Vagina (tissue), 2 donors: ENCODE measurements around the gene TERT. TPM values are rescaled to one million over a fixed set of nuclear protein-coding genes. Genes with fewer than 3 reads are reported as not detected.

Experiments used
- DNase-seq, 2 donors: peaks; one replicate each; pipeline ENCODE4 v3.0.0-alpha.2; 2017; ENCODE audit errors: extremely low spot score in 2 of 2
- H3K27ac ChIP-seq: fragments of 200-600 bp; sonication (generic); one replicate; pipeline ENCODE4 v1.5.1; 2019
- H3K27me3 ChIP-seq: fragments of 200-600 bp; sonication (generic); one replicate; pipeline ENCODE4 v1.5.1; 2019
- H3K36me3 ChIP-seq, 2 donors: fragments of 200-600 bp; sonication (generic); one replicate each; pipeline ENCODE4 v1.5.1; 2017 to 2019
- H3K4me1 ChIP-seq: fragments of 200-600 bp; sonication (generic); one replicate; pipeline ENCODE4 v1.5.1; 2019
- H3K4me3 ChIP-seq, 2 donors: fragments of 200-600 bp; sonication (generic); 1 replicate in 1 of 2; 2 replicates in 1 of 2; pipeline ENCODE4 v1.5.1; 2016 to 2019
- H3K9me3 ChIP-seq: fragments of 200-600 bp; sonication (generic); one replicate; pipeline ENCODE4 v1.5.1; 2019
- POLR2A ChIP-seq, 2 donors: fragments of 450-650 bp; IDR thresholded peaks; one replicate each; pipeline ENCODE4 v1.6.1; 2017; ENCODE audit warnings: antibody characterized with exemption in 2 of 2, mild to moderate bottlenecking in 2 of 2, moderate library complexity in 2 of 2
- POLR2AphosphoS5 ChIP-seq, 2 donors: sonication (generic); formaldehyde crosslinking; IDR thresholded peaks; one replicate each; pipeline ENCODE4 v1.9.0; 2017; ENCODE audit warnings: antibody characterized with exemption in 2 of 2, mild to moderate bottlenecking in 2 of 2, low read depth in 1 of 2; ENCODE audit not compliant: insufficient read depth in 1 of 2
- intact Hi-C: fragments of 100-400 bp; cut with DNase I; formaldehyde crosslinking; loops from one replicate; pipeline ENCODE4 v1.15.1; 2023
- total RNA-seq: library from RNA; depleted of rRNA; stranded (reverse); fragments of >200 nt; gene quantifications from one replicate; pipeline ENCODE4 v1.2.3, GENCODE V29; 2016
- TF ChIP-seq, protein P1 (sequence below), 3 experiments: fragments of 450-650 bp in 2 of 3; fragments of 200-600 bp in 1 of 3; sonication (generic) in 1 of 3; IDR thresholded peaks; one replicate each; pipeline ENCODE4 v1.5.1; 2017 to 2019; ENCODE audit warnings: antibody characterized with exemption in 3 of 3, mild to moderate bottlenecking in 2 of 3, moderate library complexity in 2 of 3

TERT gene
- total RNA-seq, 1 donor from 2014 or later = not detected

DNA sequence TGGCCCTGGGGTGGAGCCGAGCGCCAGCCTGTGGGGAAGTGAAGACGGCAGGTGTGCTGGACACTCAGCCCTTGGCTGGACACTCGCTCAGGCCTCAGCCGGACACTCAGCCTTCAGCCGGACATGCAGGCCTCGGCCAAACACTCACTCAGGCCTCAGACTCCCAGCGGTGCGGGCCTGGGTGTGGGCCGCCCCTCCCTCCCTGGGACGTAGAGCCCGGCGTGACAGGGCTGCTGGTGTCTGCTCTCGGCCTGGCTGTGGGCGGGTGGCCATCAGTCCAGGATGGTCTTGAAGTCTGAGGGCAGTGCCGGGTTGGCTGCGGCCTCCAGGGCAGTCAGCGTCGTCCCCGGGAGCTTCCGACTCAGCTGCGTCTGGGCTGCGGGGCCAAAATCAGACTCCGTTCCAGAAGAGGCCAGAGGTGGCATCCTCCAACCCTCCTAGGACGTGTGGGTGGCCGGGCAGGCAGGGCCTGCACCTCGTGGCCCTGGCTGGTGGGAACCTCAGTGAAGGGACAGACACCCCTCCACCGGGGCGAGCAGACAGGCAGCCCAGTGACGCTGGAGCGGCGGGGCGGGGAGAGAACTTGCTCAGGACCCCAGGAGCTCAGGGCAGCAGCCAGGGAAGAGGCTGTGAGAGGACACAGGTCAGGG, 41.3 kb downstream of the TERT start:
- no peaks in the 10 kb centered on the region for H3K4me1 ChIP-seq
- TF ChIP-seq POLR2A (IDR thresholded peaks at IDR 0.05) (no peak), POLR2AphosphoS5 (IDR thresholded peaks at IDR 0.05; ENCODE audit: insufficient read depth in 1 of 2, low read depth in 1 of 2) (no peak)
- TF ChIP-seq, protein P1, sequence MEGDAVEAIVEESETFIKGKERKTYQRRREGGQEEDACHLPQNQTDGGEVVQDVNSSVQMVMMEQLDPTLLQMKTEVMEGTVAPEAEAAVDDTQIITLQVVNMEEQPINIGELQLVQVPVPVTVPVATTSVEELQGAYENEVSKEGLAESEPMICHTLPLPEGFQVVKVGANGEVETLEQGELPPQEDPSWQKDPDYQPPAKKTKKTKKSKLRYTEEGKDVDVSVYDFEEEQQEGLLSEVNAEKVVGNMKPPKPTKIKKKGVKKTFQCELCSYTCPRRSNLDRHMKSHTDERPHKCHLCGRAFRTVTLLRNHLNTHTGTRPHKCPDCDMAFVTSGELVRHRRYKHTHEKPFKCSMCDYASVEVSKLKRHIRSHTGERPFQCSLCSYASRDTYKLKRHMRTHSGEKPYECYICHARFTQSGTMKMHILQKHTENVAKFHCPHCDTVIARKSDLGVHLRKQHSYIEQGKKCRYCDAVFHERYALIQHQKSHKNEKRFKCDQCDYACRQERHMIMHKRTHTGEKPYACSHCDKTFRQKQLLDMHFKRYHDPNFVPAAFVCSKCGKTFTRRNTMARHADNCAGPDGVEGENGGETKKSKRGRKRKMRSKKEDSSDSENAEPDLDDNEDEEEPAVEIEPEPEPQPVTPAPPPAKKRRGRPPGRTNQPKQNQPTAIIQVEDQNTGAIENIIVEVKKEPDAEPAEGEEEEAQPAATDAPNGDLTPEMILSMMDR (IDR thresholded peaks at IDR 0.05) = no peak
- no peaks in the 10 kb centered on the region for H3K9me3 ChIP-seq
- H3K36me3 ChIP-seq = no peaks in the 10 kb centered on the region
- H3K27me3 ChIP-seq = no peaks in the 10 kb centered on the region
- no peak overlapping the region for H3K27ac ChIP-seq
- intact Hi-C loops = no loop called here
- DNase-seq = no peak
- no peak overlapping the region for H3K4me3 ChIP-seq

DNA sequence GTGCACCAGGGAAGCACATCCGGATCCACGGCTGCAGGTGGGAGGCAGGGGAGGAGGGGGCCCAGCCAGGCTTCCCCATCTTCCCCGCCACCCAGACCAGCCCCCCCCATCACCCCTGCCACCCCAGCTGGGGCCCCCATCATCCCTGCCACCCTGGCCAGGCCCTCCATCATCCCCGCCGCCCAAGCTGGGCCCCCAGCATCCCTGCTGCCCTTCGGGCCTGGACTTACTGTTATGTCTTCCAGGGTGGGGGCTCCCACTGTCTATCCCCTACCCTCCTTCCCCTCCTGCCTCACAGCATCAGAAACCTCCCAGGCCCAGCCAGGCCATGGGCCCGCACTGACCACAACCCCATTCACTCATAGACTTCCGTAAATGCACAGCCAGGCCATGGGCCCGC, 42.2 kb downstream of the TERT start:
- H3K9me3 ChIP-seq = no peaks in the 10 kb centered on the region
- TF ChIP-seq POLR2A (IDR thresholded peaks at IDR 0.05) (no peak), POLR2AphosphoS5 (IDR thresholded peaks at IDR 0.05; ENCODE audit: insufficient read depth in 1 of 2, low read depth in 1 of 2) (no peak)
- H3K36me3 ChIP-seq = no peaks in the 10 kb centered on the region
- DNase-seq = no peak
- no peaks in the 10 kb centered on the region for H3K4me1 ChIP-seq
- H3K27me3 ChIP-seq = no peaks in the 10 kb centered on the region
- intact Hi-C loops = no loop called here
- H3K27ac ChIP-seq = no peak overlapping the region
- H3K4me3 ChIP-seq = no peak overlapping the region

DNA sequence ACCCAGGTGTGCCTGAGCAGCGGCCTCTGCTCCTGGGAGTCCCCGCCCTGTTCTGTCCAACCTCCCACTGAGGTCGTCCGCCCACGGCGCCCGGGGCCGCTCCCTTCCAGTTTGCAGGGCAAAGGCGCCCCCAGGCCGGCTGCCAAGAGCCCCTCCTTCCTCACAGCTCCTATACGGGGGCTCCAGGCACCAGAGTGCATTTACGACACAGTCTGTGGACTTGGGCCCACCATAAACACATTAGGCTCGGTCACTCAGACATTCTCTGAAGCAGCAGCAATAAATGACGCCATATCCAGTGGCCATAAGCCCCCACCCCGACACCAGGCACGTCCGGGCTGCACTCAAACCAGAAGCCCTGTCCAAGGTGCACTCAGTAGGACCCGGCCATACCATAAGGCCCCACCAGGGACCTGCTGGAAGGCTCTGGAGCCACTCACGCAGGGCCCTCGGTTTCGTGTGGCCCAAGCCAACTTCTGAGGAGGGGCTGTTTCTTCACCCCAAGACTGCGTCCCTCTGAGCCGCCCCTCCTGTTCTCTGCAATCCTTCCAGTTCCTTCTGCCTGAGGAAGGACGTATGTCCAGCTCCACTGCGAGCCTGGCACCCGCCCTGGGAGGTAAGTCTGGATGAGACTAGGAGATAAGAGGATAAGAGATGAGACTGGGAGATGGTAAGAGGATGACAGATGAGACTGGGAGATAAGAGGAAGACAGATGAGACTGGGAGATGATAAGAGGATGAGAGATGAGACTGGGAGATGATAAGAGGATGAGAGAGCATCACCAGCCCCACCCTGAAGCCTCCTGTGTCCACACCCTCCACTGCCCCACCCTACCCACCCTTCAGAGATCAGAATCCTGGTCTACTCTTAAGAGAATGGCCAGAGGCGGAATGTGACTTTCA, 42.9 kb downstream of the TERT start:
- Histone ChIP-seq H3K4me3 (no peak overlapping the region), H3K27me3 (no peaks in the 10 kb centered on the region), H3K27ac (no peak overlapping the region), H3K36me3 (no peaks in the 10 kb centered on the region), H3K4me1 (no peaks in the 10 kb centered on the region), H3K9me3 (no peaks in the 10 kb centered on the region)
- DNase-seq = no peak
- TF ChIP-seq POLR2AphosphoS5 (IDR thresholded peaks at IDR 0.05; ENCODE audit: insufficient read depth in 1 of 2, low read depth in 1 of 2) (no peak), POLR2A (IDR thresholded peaks at IDR 0.05) (no peak)
- TF ChIP-seq, protein P1 (IDR thresholded peaks at IDR 0.05) = no peak
- intact Hi-C loops = no loop called here

DNA sequence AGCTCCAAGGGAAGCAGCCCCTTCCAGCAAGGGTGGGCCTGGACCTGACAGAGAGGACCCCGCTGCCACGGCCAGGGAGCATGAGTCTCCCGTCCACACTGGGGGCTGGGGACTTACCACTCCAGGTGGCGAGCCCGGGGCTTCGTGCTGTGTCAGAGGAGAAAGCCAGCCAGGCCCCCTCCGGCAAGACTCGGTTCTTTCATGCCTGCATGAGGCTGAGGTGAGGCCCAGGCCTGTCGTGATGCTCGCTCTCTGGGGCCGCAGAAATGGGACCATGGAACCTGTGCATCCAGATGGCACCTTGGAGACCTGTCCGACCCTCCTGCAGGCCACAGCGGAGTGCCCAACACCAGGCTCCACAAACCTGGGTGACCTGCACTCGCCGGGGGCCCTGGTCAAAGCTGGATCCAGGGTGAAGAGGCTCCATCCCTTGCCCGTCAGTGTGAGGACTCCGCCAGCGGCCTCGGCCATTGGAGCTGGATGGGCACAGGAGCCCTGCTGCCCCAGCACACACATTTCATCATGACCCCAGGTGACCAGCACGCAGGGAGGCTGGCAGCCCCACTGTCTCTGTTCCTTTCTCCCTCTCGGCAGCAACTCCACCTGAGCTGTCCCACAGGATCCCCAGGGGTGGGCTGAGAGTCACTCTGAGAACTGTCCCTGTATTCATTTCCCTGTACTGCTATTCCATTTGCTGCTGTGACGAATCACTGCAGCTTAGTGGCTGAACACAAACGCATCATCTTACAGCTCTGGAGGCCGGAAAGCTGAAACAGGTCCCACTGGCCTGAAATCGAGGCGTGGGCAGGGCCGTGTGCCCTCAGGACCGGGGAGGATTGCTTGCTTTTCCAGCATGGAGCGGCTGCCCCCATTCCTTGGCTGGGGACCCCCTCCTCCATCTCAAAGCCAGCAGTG, 45.2 kb downstream of the TERT start:
- H3K9me3 ChIP-seq = no peaks in the 10 kb centered on the region
- no peak for DNase-seq
- H3K27me3 ChIP-seq = no peaks in the 10 kb centered on the region
- no peaks in the 10 kb centered on the region for H3K36me3 ChIP-seq
- no peak overlapping the region for H3K27ac ChIP-seq
- intact Hi-C loops = no loop called here
- no peaks in the 10 kb centered on the region for H3K4me1 ChIP-seq
- no peak overlapping the region for H3K4me3 ChIP-seq
- TF ChIP-seq POLR2AphosphoS5 (IDR thresholded peaks at IDR 0.05; ENCODE audit: insufficient read depth in 1 of 2, low read depth in 1 of 2) = no peak
- TF ChIP-seq, protein P1 (IDR thresholded peaks at IDR 0.05) = no peak
- TF ChIP-seq POLR2A (IDR thresholded peaks at IDR 0.05) = no peak

DNA sequence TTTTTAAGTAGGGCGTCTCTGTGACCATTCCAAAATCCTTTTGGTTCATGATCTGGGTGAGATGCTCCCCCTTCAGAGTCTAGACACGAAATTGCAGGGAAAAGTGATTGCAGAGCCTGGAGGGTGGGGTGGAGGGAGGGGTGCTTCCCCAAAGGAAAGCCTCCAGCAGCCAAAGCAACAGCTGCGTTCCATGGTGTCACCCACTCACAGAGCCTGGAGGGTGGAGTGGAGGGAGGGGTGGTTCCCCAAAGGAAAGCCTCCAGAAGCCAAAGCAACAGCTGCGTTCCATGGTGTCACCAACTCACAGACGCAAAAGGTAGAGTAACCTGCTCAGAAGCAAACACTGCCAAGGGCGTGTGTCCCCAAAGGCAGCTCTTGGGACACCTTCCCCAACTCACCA, 47.1 kb downstream of the TERT start:
- Histone ChIP-seq H3K27me3 (no peaks in the 10 kb centered on the region), H3K4me1 (no peaks in the 10 kb centered on the region), H3K36me3 (no peaks in the 10 kb centered on the region), H3K4me3 (no peak overlapping the region), H3K27ac (no peak overlapping the region), H3K9me3 (no peaks in the 10 kb centered on the region)
- intact Hi-C loops = no loop called here
- TF ChIP-seq, protein P1 (IDR thresholded peaks at IDR 0.05) = no peak
- TF ChIP-seq POLR2AphosphoS5 (IDR thresholded peaks at IDR 0.05; ENCODE audit: insufficient read depth in 1 of 2, low read depth in 1 of 2) (no peak), POLR2A (IDR thresholded peaks at IDR 0.05) (no peak)
- no peak for DNase-seq
